ENCODE data around the gene QSOX2.

QSOX2 gene

DNA sequence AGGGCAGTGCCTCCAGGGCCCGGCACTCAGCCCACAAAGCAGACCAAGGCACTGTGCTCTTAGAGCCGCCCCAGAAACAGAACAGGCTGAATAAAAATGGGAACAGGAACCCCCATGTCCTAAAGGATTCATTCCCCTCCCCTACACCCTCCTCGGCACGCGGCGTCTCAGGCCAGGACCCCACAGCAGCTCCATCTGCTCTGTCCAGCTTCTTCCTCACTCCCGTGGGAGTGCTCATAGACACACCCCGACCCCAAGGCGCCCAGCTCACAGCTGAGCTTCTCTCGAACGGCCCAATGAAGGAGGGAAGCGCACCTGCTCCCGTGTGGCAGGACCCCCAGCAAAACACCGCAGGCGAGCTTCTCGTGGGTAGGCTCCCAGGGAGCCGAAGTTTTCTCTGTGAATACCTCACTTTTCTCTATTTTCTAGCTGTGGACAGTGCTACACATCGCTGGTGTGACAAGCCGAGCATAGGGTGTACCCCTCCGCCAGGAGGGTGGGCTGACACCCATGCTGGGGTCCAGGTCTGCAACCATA is 15.4 kb upstream of the QSOX2 start:
- Histone ChIP-seq H3K4me1 (ENCODE audit: control insufficient read depth, insufficient read depth, low read length) (no peaks in the 10 kb centered on the region), H3K9ac (ENCODE audit: low read depth, low read length) (no peak overlapping the region), H3K36me3 (ENCODE audit: control insufficient read depth, insufficient read depth, low read length) (no peaks in the 10 kb centered on the region), H3K27ac (ENCODE audit: low read depth, low read length) (no peak overlapping the region), H3K9me3 (ENCODE audit: control insufficient read depth, insufficient read depth, low read length) (no peaks in the 10 kb centered on the region), H3K27me3 (ENCODE audit: control insufficient read depth, insufficient read depth, low read length) (no peaks in the 10 kb centered on the region), H3K4me3 (ENCODE audit: low read depth, low read length) (no peak overlapping the region)

DNA sequence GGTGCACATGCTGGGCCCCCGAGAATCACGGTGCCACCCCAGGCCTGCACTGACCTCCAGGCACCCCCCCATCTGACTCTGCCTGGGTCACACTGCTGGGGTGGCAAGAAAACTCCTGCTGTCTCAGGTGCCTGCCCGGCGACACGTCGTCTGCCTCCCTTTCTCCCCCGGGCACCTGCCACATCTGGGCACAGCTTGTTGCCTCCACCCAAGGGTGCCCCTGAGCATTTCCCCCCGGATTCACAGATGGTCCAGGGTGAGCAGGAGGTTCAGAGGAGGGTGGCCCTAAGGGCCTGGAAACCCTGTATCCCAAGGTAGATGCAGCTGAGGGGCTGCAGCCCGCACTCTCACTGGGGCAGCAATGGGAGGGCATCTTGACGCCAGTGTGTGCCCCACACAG is 14.9 kb upstream of the QSOX2 start:
- Histone ChIP-seq H3K27ac (ENCODE audit: low read depth, low read length) (no peak overlapping the region), H3K27me3 (ENCODE audit: control insufficient read depth, insufficient read depth, low read length) (no peaks in the 10 kb centered on the region)

DNA sequence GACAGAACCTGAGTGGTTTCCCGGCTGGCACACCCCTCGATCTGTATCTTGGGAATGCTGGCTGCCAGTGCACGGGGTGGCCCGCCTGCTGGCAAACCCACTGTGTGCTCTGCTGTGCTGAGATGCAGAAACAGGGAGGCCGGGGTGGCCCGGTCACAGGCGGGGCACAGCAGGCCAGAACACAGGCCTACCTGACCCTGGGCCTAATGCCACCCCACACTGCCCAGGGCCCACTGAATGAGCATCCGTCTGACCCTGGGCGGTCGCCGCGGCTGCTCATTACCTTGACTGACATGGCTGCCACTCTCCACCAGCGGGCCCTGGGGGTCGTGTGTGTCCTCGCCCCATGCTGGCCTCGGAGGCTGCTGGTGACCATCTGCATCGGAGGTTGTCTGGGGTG is 14.2 kb upstream of the QSOX2 start:
- Histone ChIP-seq H3K27me3 (ENCODE audit: control insufficient read depth, insufficient read depth, low read length) (no peaks in the 10 kb centered on the region), H3K36me3 (ENCODE audit: control insufficient read depth, insufficient read depth, low read length) (no peaks in the 10 kb centered on the region), H3K9ac (ENCODE audit: low read depth, low read length) (no peak overlapping the region), H3K4me1 (ENCODE audit: control insufficient read depth, insufficient read depth, low read length) (no peaks in the 10 kb centered on the region), H3K27ac (ENCODE audit: low read depth, low read length) (no peak overlapping the region), H3K9me3 (ENCODE audit: control insufficient read depth, insufficient read depth, low read length) (no peaks in the 10 kb centered on the region), H3K4me3 (ENCODE audit: low read depth, low read length) (no peak overlapping the region)

More for the DNA sequence above, 14.9 kb upstream of the QSOX2 start:
- H3K36me3 ChIP-seq (ENCODE audit: control insufficient read depth, insufficient read depth, low read length), result no peaks in the 10 kb centered on the region
- H3K4me1 ChIP-seq (ENCODE audit: control insufficient read depth, insufficient read depth, low read length), result no peaks in the 10 kb centered on the region
- no peaks in the 10 kb centered on the region for H3K9me3 ChIP-seq (ENCODE audit: control insufficient read depth, insufficient read depth, low read length)
- no peak overlapping the region for H3K9ac ChIP-seq (ENCODE audit: low read depth, low read length)
- no peak overlapping the region for H3K4me3 ChIP-seq (ENCODE audit: low read depth, low read length)

DNA sequence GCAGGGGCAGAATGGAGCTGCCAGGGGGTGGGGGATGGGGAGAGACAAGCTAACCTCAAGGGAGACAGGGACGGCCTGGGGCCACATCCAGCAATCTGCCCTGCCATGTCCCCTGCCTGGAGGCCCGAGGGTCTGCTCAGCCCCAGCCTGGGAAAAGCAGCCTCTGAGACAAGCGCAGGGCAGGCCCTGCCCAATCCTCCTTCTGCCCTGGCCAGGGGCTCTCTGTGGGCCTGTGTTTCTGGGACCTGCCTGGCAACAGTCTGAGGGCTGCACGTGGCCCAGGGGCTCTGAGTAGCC is 13.9 kb upstream of the QSOX2 start:
- Histone ChIP-seq H3K27me3 (ENCODE audit: control insufficient read depth, insufficient read depth, low read length) (no peaks in the 10 kb centered on the region), H3K4me1 (ENCODE audit: control insufficient read depth, insufficient read depth, low read length) (no peaks in the 10 kb centered on the region)

DNA sequence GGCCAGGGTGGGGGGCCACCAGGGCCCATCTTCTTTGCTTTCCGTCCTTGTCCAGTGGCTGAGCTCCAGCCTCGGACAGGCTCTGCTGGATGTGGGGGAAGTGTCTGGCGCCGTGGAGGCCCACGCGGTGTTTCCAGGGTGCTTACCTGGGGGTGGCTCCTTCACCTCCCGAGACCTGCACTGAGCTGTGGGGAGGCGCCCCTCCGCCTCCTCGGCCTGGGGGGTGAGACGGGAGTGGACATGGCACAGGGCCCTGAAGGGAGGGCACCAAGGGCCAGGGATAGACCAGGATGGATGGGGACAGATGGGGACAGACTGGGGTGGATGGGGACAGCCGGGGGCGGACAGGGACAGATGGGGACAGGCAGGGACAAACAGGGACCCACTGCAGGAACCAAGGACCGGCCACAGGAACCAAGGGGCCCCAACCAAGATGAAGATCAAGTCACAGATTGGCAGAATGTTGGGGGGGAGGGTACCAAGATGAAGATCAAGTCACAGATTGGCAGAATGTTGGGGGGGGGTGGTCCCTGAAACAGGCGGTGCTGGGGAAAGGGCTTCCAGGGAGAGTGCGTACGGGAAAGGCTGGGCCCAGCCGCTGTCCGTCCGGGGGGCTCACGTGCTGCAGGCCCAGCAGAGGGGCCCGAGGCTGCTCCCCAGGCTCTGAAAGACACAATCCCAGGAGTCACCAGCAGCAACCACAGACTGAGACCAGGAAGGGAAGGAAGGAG is 13.3 kb upstream of the QSOX2 start:
- H3K27ac ChIP-seq (ENCODE audit: low read depth, low read length), result no peak overlapping the region
- no peaks in the 10 kb centered on the region for H3K9me3 ChIP-seq (ENCODE audit: control insufficient read depth, insufficient read depth, low read length)
- no peaks in the 10 kb centered on the region for H3K27me3 ChIP-seq (ENCODE audit: control insufficient read depth, insufficient read depth, low read length)
- H3K9ac ChIP-seq (ENCODE audit: low read depth, low read length), result no peak overlapping the region
- no peak overlapping the region for H3K4me3 ChIP-seq (ENCODE audit: low read depth, low read length)
- no peaks in the 10 kb centered on the region for H3K36me3 ChIP-seq (ENCODE audit: control insufficient read depth, insufficient read depth, low read length)
- H3K4me1 ChIP-seq (ENCODE audit: control insufficient read depth, insufficient read depth, low read length), result no peaks in the 10 kb centered on the region

More for the DNA sequence above, 13.9 kb upstream of the QSOX2 start:
- Histone ChIP-seq H3K9me3 (ENCODE audit: control insufficient read depth, insufficient read depth, low read length) (no peaks in the 10 kb centered on the region), H3K36me3 (ENCODE audit: control insufficient read depth, insufficient read depth, low read length) (no peaks in the 10 kb centered on the region), H3K9ac (ENCODE audit: low read depth, low read length) (no peak overlapping the region), H3K4me3 (ENCODE audit: low read depth, low read length) (no peak overlapping the region), H3K27ac (ENCODE audit: low read depth, low read length) (no peak overlapping the region)

DNA sequence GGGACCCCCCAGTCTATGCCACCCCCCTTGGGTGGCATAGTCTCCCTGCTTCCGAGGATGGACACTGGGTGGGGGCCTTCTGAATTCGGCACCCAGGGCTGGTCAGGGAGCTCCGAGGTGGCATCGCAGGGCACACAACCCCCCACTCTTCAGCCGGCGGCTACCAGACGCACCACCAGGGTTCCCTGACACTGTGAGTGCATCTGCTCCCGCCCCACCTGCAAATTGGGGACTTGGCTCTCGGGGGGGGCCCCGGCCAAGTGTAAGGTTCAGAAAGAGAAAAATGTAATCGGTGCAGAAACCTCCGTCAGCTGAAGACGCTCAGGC is 12.7 kb upstream of the QSOX2 start:
- H3K9me3 ChIP-seq (ENCODE audit: control insufficient read depth, insufficient read depth, low read length), result no peaks in the 10 kb centered on the region
- no peaks in the 10 kb centered on the region for H3K4me1 ChIP-seq (ENCODE audit: control insufficient read depth, insufficient read depth, low read length)
- H3K4me3 ChIP-seq (ENCODE audit: low read depth, low read length), result no peak overlapping the region
- H3K36me3 ChIP-seq (ENCODE audit: control insufficient read depth, insufficient read depth, low read length), result no peaks in the 10 kb centered on the region
- H3K27me3 ChIP-seq (ENCODE audit: control insufficient read depth, insufficient read depth, low read length), result no peaks in the 10 kb centered on the region
- no peak overlapping the region for H3K27ac ChIP-seq (ENCODE audit: low read depth, low read length)
- no peak overlapping the region for H3K9ac ChIP-seq (ENCODE audit: low read depth, low read length)

DNA sequence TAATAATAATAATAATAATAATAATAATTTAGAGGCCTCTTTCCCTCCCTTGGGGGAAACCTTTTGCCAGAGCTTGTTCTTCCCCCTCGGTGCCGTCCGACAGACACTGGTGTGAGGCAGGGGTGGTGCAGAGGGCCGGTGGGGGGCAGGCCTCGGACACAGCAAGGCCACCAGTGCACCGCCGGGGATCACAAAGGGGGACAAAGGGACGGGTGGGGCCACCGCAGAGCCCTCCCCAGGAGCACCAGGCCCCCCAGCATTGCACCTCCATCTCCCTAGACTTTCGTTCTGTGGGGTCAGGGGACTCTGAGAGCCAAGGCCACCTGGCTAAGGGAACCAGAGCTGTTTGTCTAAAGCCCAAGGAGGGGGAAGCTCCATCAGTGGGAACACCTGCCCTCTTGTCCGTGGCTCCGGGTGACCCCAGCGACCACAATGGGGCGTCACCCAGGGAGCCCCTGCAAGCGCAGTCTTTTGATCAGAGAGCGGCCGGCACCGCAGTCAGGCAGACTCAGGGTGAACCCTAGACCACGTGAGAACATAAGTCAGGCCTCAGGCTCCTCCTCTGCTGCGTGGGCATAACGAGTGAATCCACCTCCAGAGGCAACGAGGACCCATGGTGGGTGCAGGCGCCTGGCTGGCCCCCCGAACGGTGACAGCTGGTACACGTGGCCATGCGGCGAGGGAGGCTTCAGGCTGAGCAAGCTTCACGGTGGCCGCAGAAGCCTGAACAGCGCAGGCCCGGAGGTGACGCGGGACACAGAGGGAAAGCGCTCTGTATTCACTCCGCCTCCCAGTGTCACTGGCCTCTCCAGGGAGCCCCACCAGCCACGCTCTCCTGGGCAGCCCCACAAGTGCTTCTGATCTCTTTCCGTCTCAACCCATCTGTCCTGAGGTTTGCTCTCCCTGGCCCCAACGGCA is 12.0 kb upstream of the QSOX2 start:
- no peaks in the 10 kb centered on the region for H3K4me1 ChIP-seq (ENCODE audit: control insufficient read depth, insufficient read depth, low read length)
- H3K4me3 ChIP-seq (ENCODE audit: low read depth, low read length), result no peak overlapping the region
- no peak overlapping the region for H3K27ac ChIP-seq (ENCODE audit: low read depth, low read length)
- no peaks in the 10 kb centered on the region for H3K9me3 ChIP-seq (ENCODE audit: control insufficient read depth, insufficient read depth, low read length)
- H3K9ac ChIP-seq (ENCODE audit: low read depth, low read length), result no peak overlapping the region
- H3K27me3 ChIP-seq (ENCODE audit: control insufficient read depth, insufficient read depth, low read length), result no peaks in the 10 kb centered on the region
- no peaks in the 10 kb centered on the region for H3K36me3 ChIP-seq (ENCODE audit: control insufficient read depth, insufficient read depth, low read length)

DNA sequence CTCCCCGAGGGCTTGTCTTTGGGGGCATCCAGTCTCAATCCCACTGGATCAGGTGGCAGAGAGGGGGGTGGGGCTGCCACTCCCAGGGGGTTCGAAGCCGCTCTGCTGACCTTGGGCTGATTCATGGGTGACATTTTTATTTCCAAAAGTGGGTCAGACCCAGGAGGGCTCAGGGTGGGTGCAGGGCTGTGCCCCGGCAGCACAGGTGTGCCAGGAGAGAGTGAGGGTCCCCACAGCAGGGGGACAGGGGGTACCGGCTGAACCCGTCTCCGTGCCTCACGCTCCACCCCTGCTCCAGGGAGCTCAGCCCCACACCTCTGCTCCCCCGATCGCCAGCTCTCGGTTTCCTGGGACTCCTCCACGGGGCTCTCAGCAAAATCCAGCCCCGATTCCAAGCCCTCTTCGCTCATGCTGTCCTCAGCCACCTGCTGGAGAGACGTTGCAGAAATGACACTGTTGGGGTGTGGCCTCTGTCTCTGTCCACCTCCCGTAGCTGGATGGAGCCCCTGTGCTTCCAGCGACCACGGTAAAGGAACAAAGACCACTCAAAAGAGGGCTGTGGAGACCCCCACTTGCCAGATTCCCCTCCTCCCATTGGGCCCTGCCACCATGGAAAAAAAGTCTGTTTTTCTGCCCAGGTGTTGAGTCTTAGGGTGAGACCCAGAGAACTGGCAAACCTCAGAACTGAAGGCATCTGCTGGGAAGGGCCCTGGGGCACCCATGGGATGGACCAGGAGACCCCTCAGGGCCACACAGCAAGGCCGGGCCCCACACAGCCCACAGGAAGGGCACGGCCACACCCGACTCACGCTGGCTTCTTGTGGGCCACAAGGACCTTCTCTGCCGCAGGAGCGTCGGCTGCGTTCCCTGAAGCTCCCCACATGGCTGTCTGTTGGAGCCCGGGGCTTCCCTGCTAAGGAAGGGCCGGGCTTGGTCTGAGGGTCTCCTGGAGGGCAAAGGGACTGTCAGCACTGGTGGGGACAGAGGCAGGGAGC is 10.6 kb upstream of the QSOX2 start:
- Histone ChIP-seq H3K27me3 (ENCODE audit: control insufficient read depth, insufficient read depth, low read length) (no peaks in the 10 kb centered on the region), H3K4me3 (ENCODE audit: low read depth, low read length) (no peak overlapping the region), H3K9me3 (ENCODE audit: control insufficient read depth, insufficient read depth, low read length) (no peaks in the 10 kb centered on the region), H3K27ac (ENCODE audit: low read depth, low read length) (no peak overlapping the region), H3K4me1 (ENCODE audit: control insufficient read depth, insufficient read depth, low read length) (no peaks in the 10 kb centered on the region), H3K36me3 (ENCODE audit: control insufficient read depth, insufficient read depth, low read length) (no peaks in the 10 kb centered on the region), H3K9ac (ENCODE audit: low read depth, low read length) (no peak overlapping the region)

DNA sequence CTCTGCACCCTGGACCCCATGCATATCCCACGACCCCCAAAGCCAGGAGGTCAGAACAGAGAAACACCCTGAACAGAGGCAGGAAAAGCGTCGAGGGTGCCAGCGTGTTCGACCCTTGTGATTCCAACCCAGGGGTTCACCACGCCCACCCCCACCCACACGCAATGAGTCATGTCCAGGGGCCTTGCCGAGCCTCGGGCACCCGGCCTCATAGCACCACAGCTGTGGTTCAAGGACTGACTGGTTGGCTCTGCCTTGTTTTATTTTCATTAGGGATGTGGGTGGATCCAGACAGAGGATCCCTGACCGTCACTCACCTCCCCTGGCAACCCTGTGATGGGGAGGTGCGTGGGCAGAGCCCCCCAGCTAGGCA is 9.5 kb upstream of the QSOX2 start:
- Histone ChIP-seq H3K27me3 (ENCODE audit: control insufficient read depth, insufficient read depth, low read length) (no peaks in the 10 kb centered on the region), H3K9me3 (ENCODE audit: control insufficient read depth, insufficient read depth, low read length) (no peaks in the 10 kb centered on the region), H3K4me1 (ENCODE audit: control insufficient read depth, insufficient read depth, low read length) (no peaks in the 10 kb centered on the region), H3K27ac (ENCODE audit: low read depth, low read length) (no peak overlapping the region), H3K36me3 (ENCODE audit: control insufficient read depth, insufficient read depth, low read length) (no peaks in the 10 kb centered on the region), H3K4me3 (ENCODE audit: low read depth, low read length) (no peak overlapping the region), H3K9ac (ENCODE audit: low read depth, low read length) (no peak overlapping the region)

DNA sequence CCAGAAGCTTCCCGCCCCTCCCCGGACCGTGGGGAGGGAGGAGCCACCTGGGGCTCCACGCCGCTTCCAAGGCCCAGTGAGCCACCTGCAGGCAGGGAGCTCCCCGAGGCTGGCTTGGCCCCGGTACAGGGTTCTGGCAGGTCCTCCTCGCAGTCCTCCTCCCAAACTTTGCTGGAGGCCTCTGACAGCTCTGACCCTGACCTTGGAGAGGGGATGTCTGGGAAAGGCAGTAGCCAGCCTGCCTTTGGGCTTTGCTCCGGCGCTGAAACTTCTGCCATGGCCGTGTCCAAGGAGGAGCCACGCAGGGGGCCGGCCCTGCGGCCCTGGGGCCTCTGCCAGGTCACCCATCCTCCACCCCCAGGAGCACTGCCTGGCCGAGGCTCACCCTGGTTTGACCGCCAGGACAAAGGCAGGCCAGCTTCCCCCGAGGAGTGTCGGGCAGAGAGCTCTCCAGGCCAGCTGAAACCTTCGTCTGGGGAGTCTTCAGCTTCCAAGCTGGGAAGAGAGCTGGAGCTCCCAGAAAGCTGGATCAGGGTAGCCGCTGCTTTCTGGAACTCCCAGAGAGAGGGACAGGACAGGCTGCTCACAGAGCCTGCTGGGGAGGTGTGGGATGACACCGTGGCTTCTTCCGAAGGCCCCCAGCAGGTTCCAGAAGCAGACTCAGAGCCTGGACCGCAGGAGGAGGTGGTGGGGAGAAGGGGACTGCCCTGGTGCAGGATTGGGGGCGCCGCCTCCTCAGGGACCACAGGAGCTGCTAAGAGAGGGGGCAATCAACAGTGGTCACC is 9.0 kb upstream of the QSOX2 start:
- H3K27ac ChIP-seq (ENCODE audit: low read depth, low read length), result no peak overlapping the region
- H3K4me3 ChIP-seq (ENCODE audit: low read depth, low read length), result no peak overlapping the region
- no peaks in the 10 kb centered on the region for H3K9me3 ChIP-seq (ENCODE audit: control insufficient read depth, insufficient read depth, low read length)
- H3K36me3 ChIP-seq (ENCODE audit: control insufficient read depth, insufficient read depth, low read length), result no peaks in the 10 kb centered on the region
- H3K9ac ChIP-seq (ENCODE audit: low read depth, low read length), result no peak overlapping the region
- no peaks in the 10 kb centered on the region for H3K27me3 ChIP-seq (ENCODE audit: control insufficient read depth, insufficient read depth, low read length)
- no peaks in the 10 kb centered on the region for H3K4me1 ChIP-seq (ENCODE audit: control insufficient read depth, insufficient read depth, low read length)
